Measurements from ENCODE around the gene DCST1.

Gene DCST1

GRCh38 chr1:155017041-155017945 lies 16.3 kb upstream of the DCST1 start:
- peak overlapping the region in 1 of 2 experiments; percentile 68 for H3K27ac ChIP-seq (ENCODE audit: insufficient read depth in 1 of 2, low read depth in 1 of 2, low read length in 2 of 2, poor library complexity in 1 of 2, severe bottlenecking in 2 of 2)
- H3K4me1 ChIP-seq (ENCODE audit: control extremely low read depth in 1 of 4, control insufficient read depth in 4 of 4, insufficient read depth in 4 of 4, low read length in 3 of 4): peaks cover 0 to 58% (median 48%) of the 10 kb centered on the region in 4 experiments
- peaks cover 0 to 26% (median 2%) of the 10 kb centered on the region in 4 experiments for H3K36me3 ChIP-seq (ENCODE audit: control insufficient read depth in 4 of 4, insufficient read depth in 4 of 4, low read length in 3 of 4)
- H3K4me3 ChIP-seq (ENCODE audit: control insufficient read depth in 1 of 7, extremely low read depth in 1 of 7, insufficient read depth in 4 of 7, low read depth in 2 of 7, low read length in 6 of 7): peak overlapping the region; percentile 4 to 68 (median 41)
- WGBS (ENCODE audit: insufficient coverage): 0% methylated on average over 17 of the region's 49 CpGs
- no peaks in the 10 kb centered on the region for H3K9me3 ChIP-seq (ENCODE audit: control extremely low read depth in 1 of 5, control insufficient read depth in 4 of 5, insufficient read depth in 2 of 5, low read depth in 1 of 5, low read length in 4 of 5)
- POLR2A ChIA-PET: interaction anchor here (0.6 to 1.6 kb wide), 6 partner anchors 15 to 281 kb away, joined by 3 to 6 read pairs (median 3); partner anchors contain the start of genes ADAM15, PBXIP1 and ZBTB7B
- CTCF ChIA-PET: interaction anchor here (1.0 to 12.4 kb wide), 25 partner anchors 9 to 457 kb away, joined by 3 to 233 read pairs (median 5); partner anchors contain the start of genes ADAM15, FLAD1, LENEP and PBXIP1
- H3K27me3 ChIP-seq (replicated peaks in 2 of 5; ENCODE audit: control insufficient read depth in 4 of 5, insufficient read depth in 5 of 5, low read length in 4 of 5): no peaks in the 10 kb centered on the region
- peak; percentile 91 to 94 (median 94) for DNase-seq

- Histone ChIP-seq H3K27ac (ENCODE audit: insufficient read depth in 1 of 2, low read depth in 1 of 2, low read length in 2 of 2, poor library complexity in 1 of 2, severe bottlenecking in 2 of 2) (peak overlapping the region in 1 of 2 experiments; percentile 68), H3K4me3 (ENCODE audit: control insufficient read depth in 1 of 7, extremely low read depth in 1 of 7, insufficient read depth in 4 of 7, low read depth in 2 of 7, low read length in 6 of 7) (peak overlapping the region in 5 of 7 experiments; percentile 26 to 68 (median 60)), H3K27me3 (replicated peaks in 2 of 5; ENCODE audit: control insufficient read depth in 4 of 5, insufficient read depth in 5 of 5, low read length in 4 of 5) (no peaks in the 10 kb centered on the region), H3K9me3 (ENCODE audit: control extremely low read depth in 1 of 5, control insufficient read depth in 4 of 5, insufficient read depth in 2 of 5, low read depth in 1 of 5, low read length in 4 of 5) (no peaks in the 10 kb centered on the region), H3K36me3 (ENCODE audit: control insufficient read depth in 4 of 4, insufficient read depth in 4 of 4, low read length in 3 of 4) (peaks cover 0 to 26% (median 2%) of the 10 kb centered on the region in 4 experiments), H3K4me1 (ENCODE audit: control extremely low read depth in 1 of 4, control insufficient read depth in 4 of 4, insufficient read depth in 4 of 4, low read length in 3 of 4) (peaks cover 0 to 52% (median 43%) of the 10 kb centered on the region in 4 experiments)
- DNase-seq: no peak
- 0% methylated on average over 2 of the region's 6 CpGs for WGBS (ENCODE audit: insufficient coverage)
- ChIA-PET POLR2A (interaction anchor here (1.0 to 1.6 kb wide), 2 partner anchors 27 to 63 kb away, joined by 3 to 6 read pairs; partner anchors contain the start of gene PBXIP1), CTCF (interaction anchor here (1.1 to 12.4 kb wide), 21 partner anchors 8 to 458 kb away, joined by 3 to 233 read pairs (median 5); partner anchors contain the start of genes ADAM15, FLAD1, LENEP and PBXIP1)
These were observed 15.7 kb upstream of the DCST1 start for GRCh38 chr1:155017946-155018316.

GRCh38 chr1:155018617-155019348 lies 14.8 kb upstream of the DCST1 start:
- 93% methylated on average over 3 of the region's 8 CpGs for WGBS (ENCODE audit: insufficient coverage)
- H3K27me3 ChIP-seq (replicated peaks in 2 of 5; ENCODE audit: control insufficient read depth in 4 of 5, insufficient read depth in 5 of 5, low read length in 4 of 5): no peaks in the 10 kb centered on the region
- no peak overlapping the region for H3K27ac ChIP-seq (ENCODE audit: insufficient read depth in 1 of 2, low read depth in 1 of 2, low read length in 2 of 2, poor library complexity in 1 of 2, severe bottlenecking in 2 of 2)
- ChIA-PET CTCF (interaction anchor here (0.7 to 12.4 kb wide), 22 partner anchors 7 to 459 kb away, joined by 3 to 233 read pairs (median 4); partner anchors contain the start of genes FLAD1, LENEP, PBXIP1 and PMVK), POLR2A (interaction anchor here (1.6 kb wide), 1 partner anchor 64 kb away, joined by 6 read pairs; the partner anchor contains the start of gene PBXIP1)
- DNase-seq: no peak
- H3K9me3 ChIP-seq (ENCODE audit: control extremely low read depth in 1 of 5, control insufficient read depth in 4 of 5, insufficient read depth in 2 of 5, low read depth in 1 of 5, low read length in 4 of 5): no peaks in the 10 kb centered on the region
- peaks cover 0 to 44% (median 36%) of the 10 kb centered on the region in 4 experiments for H3K4me1 ChIP-seq (ENCODE audit: control extremely low read depth in 1 of 4, control insufficient read depth in 4 of 4, insufficient read depth in 4 of 4, low read length in 3 of 4)
- H3K4me3 ChIP-seq (ENCODE audit: control insufficient read depth in 1 of 7, extremely low read depth in 1 of 7, insufficient read depth in 4 of 7, low read depth in 2 of 7, low read length in 6 of 7): no peak overlapping the region
- H3K36me3 ChIP-seq (ENCODE audit: control insufficient read depth in 4 of 4, insufficient read depth in 4 of 4, low read length in 3 of 4): peaks cover 0 to 26% (median 2%) of the 10 kb centered on the region in 4 experiments

DNA sequence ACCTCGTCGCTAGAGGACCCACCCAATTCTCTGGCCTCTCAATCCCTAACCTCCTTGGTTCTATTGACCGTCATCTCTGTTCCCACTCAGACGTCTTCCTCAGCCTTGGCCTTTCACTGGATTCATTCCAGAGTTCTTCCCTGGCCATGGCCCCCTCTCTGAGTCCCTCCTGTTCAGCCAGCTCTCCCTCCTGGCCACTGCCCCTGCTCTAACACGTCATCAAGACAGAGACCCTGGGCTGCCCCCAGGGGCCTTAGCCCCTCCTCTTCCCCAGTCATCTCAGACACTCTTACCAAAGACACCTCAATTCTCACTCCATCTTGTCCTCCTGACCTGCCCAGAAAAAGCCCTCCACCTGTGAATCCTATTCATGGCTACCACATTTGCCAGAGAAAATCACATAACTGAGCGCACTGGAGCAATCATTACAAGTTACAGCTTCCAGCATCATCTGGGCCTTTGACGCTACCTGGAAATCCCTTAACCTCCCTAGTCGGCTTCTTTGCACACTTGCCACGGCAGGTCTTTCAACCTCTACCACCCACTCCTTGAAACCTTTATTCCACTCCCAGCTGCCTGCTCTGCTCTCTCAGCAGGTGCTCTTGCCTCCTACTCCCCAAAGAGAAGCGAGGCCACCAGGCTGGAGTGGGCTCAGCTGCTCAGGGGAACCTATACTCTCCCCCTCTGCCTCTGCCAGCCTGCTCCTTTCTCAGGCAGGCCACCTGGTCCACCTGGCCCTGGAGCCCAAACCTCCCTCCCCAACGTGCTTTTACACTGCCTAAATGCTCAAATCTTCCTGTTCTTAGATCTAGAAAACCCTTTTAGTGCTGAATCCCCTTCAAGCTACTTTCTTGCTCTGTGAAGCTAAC lies 14.0 kb upstream of the DCST1 start:
- H3K4me3 ChIP-seq (ENCODE audit: control insufficient read depth in 1 of 7, extremely low read depth in 1 of 7, insufficient read depth in 4 of 7, low read depth in 2 of 7, low read length in 6 of 7): no peak overlapping the region
- ChIA-PET POLR2A (no interaction called here), CTCF (interaction anchor here (0.7 to 12.4 kb wide), 15 partner anchors 9 to 76 kb away, joined by 3 to 233 read pairs (median 5); partner anchors contain the start of genes LENEP, PBXIP1, PYGO2 and ZBTB7B)
- no peak overlapping the region for H3K27ac ChIP-seq (ENCODE audit: insufficient read depth in 1 of 2, low read depth in 1 of 2, low read length in 2 of 2, poor library complexity in 1 of 2, severe bottlenecking in 2 of 2)
- WGBS (ENCODE audit: insufficient coverage): 93% methylated on average over 10 of the region's 11 CpGs
- H3K4me1 ChIP-seq (ENCODE audit: control extremely low read depth in 1 of 4, control insufficient read depth in 4 of 4, insufficient read depth in 4 of 4, low read length in 3 of 4): peaks cover 0 to 35% (median 28%) of the 10 kb centered on the region in 4 experiments
- no peaks in the 10 kb centered on the region for H3K9me3 ChIP-seq (ENCODE audit: control extremely low read depth in 1 of 5, control insufficient read depth in 4 of 5, insufficient read depth in 2 of 5, low read depth in 1 of 5, low read length in 4 of 5)
- peaks cover 0 to 20% (median 2%) of the 10 kb centered on the region in 4 experiments for H3K36me3 ChIP-seq (ENCODE audit: control insufficient read depth in 4 of 4, insufficient read depth in 4 of 4, low read length in 3 of 4)
- no peak for DNase-seq
- no peaks in the 10 kb centered on the region for H3K27me3 ChIP-seq (replicated peaks in 2 of 5; ENCODE audit: control insufficient read depth in 4 of 5, insufficient read depth in 5 of 5, low read length in 4 of 5)

DNA sequence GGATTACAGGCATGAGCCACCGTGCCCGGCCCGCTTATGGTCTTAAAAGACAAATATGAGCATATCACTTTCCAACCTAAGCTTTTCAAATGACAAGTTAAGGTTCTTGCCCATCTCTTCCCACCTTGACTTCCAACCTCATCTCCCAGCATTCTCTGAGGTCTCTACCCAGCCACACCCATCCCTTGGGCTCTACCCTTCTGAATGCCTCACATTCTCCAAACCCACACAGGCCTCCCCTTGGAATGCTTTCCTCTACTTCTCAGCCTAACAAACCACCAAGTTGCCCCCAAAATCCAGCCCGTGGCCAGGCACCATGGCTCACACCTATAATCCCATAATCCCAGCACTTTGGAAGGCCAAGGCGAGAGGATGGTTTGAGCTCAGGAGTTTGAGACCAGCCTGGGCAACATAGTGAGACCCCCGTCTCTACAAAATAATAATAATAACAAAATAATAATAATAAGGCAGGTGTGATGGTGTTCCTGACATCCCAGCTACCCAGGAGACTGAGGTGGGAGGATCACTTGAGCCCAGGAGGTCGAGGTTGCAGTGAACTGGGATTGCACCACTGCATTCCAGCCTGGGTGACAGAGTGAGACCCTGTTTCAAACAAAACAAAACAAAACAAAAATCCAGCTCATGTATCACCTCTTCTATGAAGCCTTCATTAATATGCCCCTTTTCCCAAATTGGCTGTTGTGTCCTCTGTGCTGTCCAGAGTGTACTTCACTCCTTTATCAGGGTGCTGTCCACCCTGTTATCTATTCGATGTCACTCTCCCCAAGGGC lies 11.3 kb upstream of the DCST1 start:
- no peak for DNase-seq
- no peak overlapping the region for H3K4me3 ChIP-seq (ENCODE audit: control insufficient read depth in 1 of 7, extremely low read depth in 1 of 7, insufficient read depth in 4 of 7, low read depth in 2 of 7, low read length in 6 of 7)
- ChIA-PET POLR2A (no interaction called here), CTCF (interaction anchor here (0.9 to 12.4 kb wide), 12 partner anchors 8 to 63 kb away, joined by 3 to 233 read pairs (median 4); partner anchors contain the start of genes LENEP, SHC1 and ZBTB7B)
- H3K27me3 ChIP-seq (replicated peaks in 2 of 5; ENCODE audit: control insufficient read depth in 4 of 5, insufficient read depth in 5 of 5, low read length in 4 of 5): no peaks in the 10 kb centered on the region
- H3K4me1 ChIP-seq (ENCODE audit: control extremely low read depth in 1 of 4, control insufficient read depth in 4 of 4, insufficient read depth in 4 of 4, low read length in 3 of 4): peaks cover 0 to 13% (median 10%) of the 10 kb centered on the region in 4 experiments
- WGBS (ENCODE audit: insufficient coverage): 95% methylated on average over 4 of the region's 8 CpGs
- H3K36me3 ChIP-seq (ENCODE audit: control insufficient read depth in 4 of 4, insufficient read depth in 4 of 4, low read length in 3 of 4): no peaks in the 10 kb centered on the region
- no peak overlapping the region for H3K27ac ChIP-seq (ENCODE audit: insufficient read depth in 1 of 2, low read depth in 1 of 2, low read length in 2 of 2, poor library complexity in 1 of 2, severe bottlenecking in 2 of 2)
- H3K9me3 ChIP-seq (ENCODE audit: control extremely low read depth in 1 of 5, control insufficient read depth in 4 of 5, insufficient read depth in 2 of 5, low read depth in 1 of 5, low read length in 4 of 5): no peaks in the 10 kb centered on the region
